Body of pancreas (tissue), 4 donors: ENCODE measurements around the gene MEF2D. TPM values are rescaled to one million over a fixed set of nuclear protein-coding genes. Genes with fewer than 3 reads are reported as not detected.

Experiments used
- ATAC-seq: fragments of 150-250 bp; one replicate; pipeline ENCODE4 v1.9.1; 2016
- DNase-seq, 4 donors: peaks; one replicate each; pipeline ENCODE4 v3.0.0-alpha.2; 2019
- H3K27ac ChIP-seq, 4 donors: fragments of 200-600 bp; sonication (generic); 1 replicate in 3 of 4; 2 replicates in 1 of 4; pipeline versions ENCODE4 v1.5.1 to v1.6.1; 2016 to 2019; ENCODE audit warnings: mild to moderate bottlenecking in 1 of 4, mixed read lengths in 1 of 4, moderate library complexity in 1 of 4
- H3K27me3 ChIP-seq, 2 donors: fragments of 200-600 bp; sonication (generic); one replicate each; pipeline ENCODE4 v1.6.0; 2016; ENCODE audit warnings: mild to moderate bottlenecking in 1 of 2
- H3K36me3 ChIP-seq, 2 donors: fragments of 200-600 bp; sonication (generic); replicated peaks in 1 of 2; 2 replicates each; pipeline ENCODE4 v1.5.1; 2016; ENCODE audit warnings: low read depth in 2 of 2; ENCODE audit not compliant: insufficient read depth in 1 of 2
- H3K4me1 ChIP-seq: fragments of 200-600 bp; sonication (generic); one replicate; pipeline ENCODE4 v1.6.0; 2016
- H3K4me3 ChIP-seq, 2 donors: fragments of 200-600 bp; sonication (generic); 1 replicate in 1 of 2; 2 replicates in 1 of 2; pipeline ENCODE4 v1.5.1; 2016 to 2019
- H3K9me3 ChIP-seq, 3 donors: fragments of 200-600 bp; sonication (generic); 1 replicate in 2 of 3; 2 replicates in 1 of 3; pipeline ENCODE4 v1.5.1; 2016
- CTCF ChIP-seq, 7 experiments: fragments of 450-650 bp in 4 of 7; fragments of 200-600 bp in 3 of 7; sonication (generic) in 3 of 7; IDR thresholded peaks; one replicate each; pipeline ENCODE4 v1.5.1; 2016 to 2019; ENCODE audit warnings: antibody characterized with exemption in 7 of 7
- POLR2A ChIP-seq, 3 donors: fragments of 450-650 bp; IDR thresholded peaks; one replicate each; pipeline ENCODE4 v1.6.1; 2016; ENCODE audit warnings: antibody characterized with exemption in 3 of 3, mild to moderate bottlenecking in 2 of 3
- WGBS, 2 donors: methylation state at CpG; one replicate each; pipeline ENCODE4 v1.1.5; 2017; 5-methylcytosine and 5-hydroxymethylcytosine counted together
- intact Hi-C: fragments of 100-400 bp; cut with DNase I; formaldehyde crosslinking; loops from one replicate; pipeline ENCODE4 v1.15.1; 2023
- total RNA-seq, 2 donors: library from RNA; depleted of rRNA; stranded (reverse); fragments of >200 nt; gene quantifications; one replicate each; pipeline ENCODE4 v1.1.0, GENCODE V29; 2016

The MEF2D gene
- total RNA-seq, 2 donors from 2014 or later: 15.6 to 18.1 TPM

DNA sequence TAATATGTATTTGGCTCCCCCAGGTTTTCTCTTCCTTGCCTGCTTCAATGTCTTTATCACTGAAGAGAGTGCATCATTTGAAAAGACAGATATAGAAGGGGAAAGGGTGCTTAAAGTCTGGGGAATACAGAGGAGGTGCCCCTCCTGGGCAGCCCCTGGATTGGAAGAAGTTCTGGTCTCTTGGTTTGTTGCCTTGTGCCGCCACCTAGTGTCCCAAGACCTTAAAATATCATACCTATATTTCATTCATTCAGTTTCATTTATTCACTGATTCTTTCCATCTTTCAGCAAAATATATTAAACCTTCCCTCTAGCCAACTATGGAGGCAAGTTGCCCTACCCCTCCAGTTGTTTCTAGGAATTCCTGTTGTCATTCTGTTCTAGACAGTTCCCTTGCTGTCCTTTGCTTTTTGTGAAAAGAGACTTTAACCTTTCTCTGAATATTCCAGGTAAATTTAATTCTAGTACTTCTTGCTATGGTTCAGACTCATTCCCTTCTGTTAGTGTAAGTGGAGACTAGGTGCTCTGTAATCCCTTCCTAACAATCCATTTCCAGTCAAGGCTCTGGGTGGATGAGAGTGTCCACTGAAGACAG, 56.1 kb downstream of the MEF2D start:
- ATAC-seq (no peak), DNase-seq (peak in 1 of 4 donors; percentile 46)
- 0 to 14% methylated on average over 1 of the region's 1 CpG for WGBS, 2 donors
- intact Hi-C loops: no loop called here
- Histone ChIP-seq H3K27me3 (peaks cover 1 to 11% of the 10 kb centered on the region in 2 donors), H3K27ac (no peak overlapping the region), H3K36me3 (no peaks in the 10 kb centered on the region), H3K4me1 (peaks cover 4% of the 10 kb centered on the region), H3K9me3 (no peaks in the 10 kb centered on the region), H3K4me3 (no peak overlapping the region)
- TF ChIP-seq POLR2A (IDR thresholded peaks at IDR 0.05) (no peak), CTCF (IDR thresholded peaks at IDR 0.05) (peak; percentile 8 to 54 (median 27))

DNA sequence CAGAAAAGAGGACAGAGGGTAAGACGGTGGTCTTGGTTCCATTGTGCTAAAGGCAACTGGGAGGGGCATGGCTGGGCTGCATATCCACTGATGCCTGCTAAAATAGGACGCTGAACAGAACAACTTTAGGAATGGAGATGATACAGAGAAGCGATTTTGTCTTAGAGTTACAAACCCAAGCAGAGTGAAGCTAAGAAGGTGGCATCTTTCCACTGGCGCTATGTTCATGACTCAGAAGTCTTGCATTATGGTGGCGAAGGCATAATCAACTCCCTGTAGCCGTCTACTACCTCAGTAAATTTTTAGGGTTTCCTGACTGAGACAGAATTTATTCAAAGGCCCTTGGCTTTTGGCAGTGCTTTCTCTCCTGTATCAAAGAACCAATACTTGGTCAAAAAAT, 57.3 kb downstream of the MEF2D start:
- Histone ChIP-seq H3K9me3 (no peaks in the 10 kb centered on the region), H3K27ac (no peak overlapping the region), H3K36me3 (no peaks in the 10 kb centered on the region), H3K27me3 (peaks cover 4 to 12% of the 10 kb centered on the region in 2 donors), H3K4me1 (peaks cover 4% of the 10 kb centered on the region), H3K4me3 (no peak overlapping the region)
- intact Hi-C loops: no loop called here
- TF ChIP-seq CTCF (IDR thresholded peaks at IDR 0.05): no peak
- TF ChIP-seq POLR2A (IDR thresholded peaks at IDR 0.05): no peak
- no peak for DNase-seq
- no peak for ATAC-seq
- 52 to 60% methylated on average over 6 of the region's 6 CpGs for WGBS, 2 donors

DNA sequence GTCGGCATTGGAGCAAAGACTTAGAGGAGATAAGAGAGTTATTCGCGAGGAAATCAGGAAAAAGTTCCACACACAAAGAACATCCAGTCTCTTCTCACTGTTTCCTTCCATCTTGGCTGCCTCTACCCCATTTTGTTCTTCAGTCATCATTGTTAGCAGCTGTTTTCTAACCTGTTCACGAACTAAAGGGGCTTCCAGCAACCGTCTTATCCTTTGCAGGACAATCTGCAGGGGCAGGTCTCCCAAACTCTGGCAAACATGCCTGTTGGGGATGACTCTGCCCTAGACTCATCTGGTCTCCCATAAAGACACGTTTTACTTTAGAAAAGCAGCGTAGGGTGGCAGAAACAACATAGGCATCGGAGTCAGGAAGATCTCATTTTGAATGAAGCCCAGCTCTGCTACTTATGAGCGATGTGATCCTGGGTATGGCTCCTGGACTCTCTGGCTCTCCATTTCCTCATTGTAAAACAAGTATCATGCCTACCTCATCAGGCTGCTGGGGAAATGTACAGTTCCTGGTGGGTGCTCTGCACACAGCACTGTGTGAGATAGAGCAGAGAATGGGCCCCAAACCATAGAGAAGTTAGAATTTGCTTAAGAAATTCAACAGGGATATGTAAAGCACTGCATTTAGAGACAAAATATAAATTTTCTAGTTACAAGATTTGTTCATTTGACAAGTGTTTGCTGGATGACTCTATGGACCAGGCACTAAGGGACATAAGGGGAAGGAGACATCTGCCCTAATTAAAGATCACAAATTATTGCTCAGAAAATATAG, 59.7 kb downstream of the MEF2D start:
- TF ChIP-seq CTCF (IDR thresholded peaks at IDR 0.05) (no peak), POLR2A (IDR thresholded peaks at IDR 0.05) (no peak)
- intact Hi-C loops: no loop called here
- Histone ChIP-seq H3K27me3 (peaks cover 7 to 27% of the 10 kb centered on the region in 2 donors), H3K4me1 (peaks cover 13% of the 10 kb centered on the region), H3K9me3 (no peaks in the 10 kb centered on the region), H3K27ac (no peak overlapping the region), H3K4me3 (no peak overlapping the region), H3K36me3 (no peaks in the 10 kb centered on the region)
- DNase-seq (no peak), ATAC-seq (no peak)
- WGBS, 2 donors: 22 to 29% methylated on average over 9 of the region's 9 CpGs

GRCh38 chr1:156439777-156440183, 60.8 kb downstream of the MEF2D start:
- intact Hi-C loops: no loop called here
- Histone ChIP-seq H3K27me3 (peaks cover 7 to 37% of the 10 kb centered on the region in 2 donors), H3K27ac (no peak overlapping the region), H3K9me3 (no peaks in the 10 kb centered on the region), H3K4me1 (peaks cover 16% of the 10 kb centered on the region), H3K36me3 (no peaks in the 10 kb centered on the region), H3K4me3 (no peak overlapping the region)
- DNase-seq: no peak
- TF ChIP-seq POLR2A (IDR thresholded peaks at IDR 0.05): no peak
- no peak for TF ChIP-seq CTCF (IDR thresholded peaks at IDR 0.05)
- WGBS, 2 donors: 16 to 31% methylated on average over 8 to 14 of the region's 14 CpGs
- no peak for ATAC-seq
